GM23338 (cell line): Measurements from ENCODE around the gene SLF2. TPM values are rescaled to one million over a fixed set of nuclear protein-coding genes. Genes with fewer than 3 reads are reported as not detected.

Experiments used
- ATAC-seq: fragments of 200-7000 bp; cut with Tn5 transposase; 3 replicates; pipeline ENCODE4 v1.9.1; 2020
- DNase-seq: peaks from one replicate; pipeline ENCODE4 v3.0.0-alpha.2; 2015; ENCODE audit warnings: low spot score
- H2AFZ ChIP-seq: fragments of 200-600 bp; sonication (generic); 2 replicates; pipeline ENCODE4 v1.8.0; 2016; ENCODE audit warnings: antibody characterized with exemption, mild to moderate bottlenecking, moderate library complexity
- H3F3A ChIP-seq: fragments of 200-600 bp; sonication (generic); replicated peaks from 2 replicates; pipeline ENCODE4 v1.8.0; 2017; ENCODE audit warnings: antibody characterized with exemption, mixed run types, low read depth
- H3K27ac ChIP-seq: fragments of 200-600 bp; sonication (generic); 2 replicates; pipeline ENCODE4 v1.6.1; 2016; ENCODE audit warnings: low read depth
- H3K27me3 ChIP-seq: fragments of 200-600 bp; sonication (generic); 2 replicates; pipeline ENCODE4 v1.8.0; 2016; ENCODE audit warnings: mild to moderate bottlenecking, mixed run types, moderate library complexity; ENCODE audit not compliant: insufficient read depth
- H3K36me3 ChIP-seq: fragments of 200-600 bp; sonication (generic); 2 replicates; pipeline ENCODE4 v1.8.0; 2016; ENCODE audit warnings: mild to moderate bottlenecking; ENCODE audit not compliant: insufficient read depth
- H3K4me1 ChIP-seq: fragments of 200-600 bp; sonication (generic); 2 replicates; pipeline ENCODE4 v1.8.0; 2016; ENCODE audit warnings: mild to moderate bottlenecking, moderate library complexity; ENCODE audit not compliant: insufficient read depth
- H3K4me2 ChIP-seq: fragments of 200-600 bp; sonication (generic); 2 replicates; pipeline ENCODE4 v1.7.1; 2017; ENCODE audit warnings: mixed run types
- H3K4me3 ChIP-seq: fragments of 200-600 bp; sonication (generic); 2 replicates; pipeline ENCODE4 v1.6.1; 2016; ENCODE audit warnings: mixed run types
- H3K79me2 ChIP-seq: fragments of 200-600 bp; sonication (generic); replicated peaks from 2 replicates; pipeline ENCODE4 v1.8.0; 2017; ENCODE audit warnings: mild to moderate bottlenecking; ENCODE audit not compliant: insufficient read depth
- H3K9me2 ChIP-seq: fragments of 200-600 bp; sonication (generic); 2 replicates; pipeline ENCODE4 v1.8.0; 2017; ENCODE audit not compliant: insufficient read depth
- H4K20me1 ChIP-seq: fragments of 200-600 bp; sonication (generic); replicated peaks from 2 replicates; pipeline ENCODE4 v1.8.0; 2017; ENCODE audit warnings: mild to moderate bottlenecking; ENCODE audit not compliant: insufficient read depth
- H3K27ac Mint-ChIP-seq: 2 replicates; pipeline ENCODE4 v1.8.0; 2020; ENCODE audit warnings: inconsistent platforms, mild to moderate bottlenecking, moderate library complexity, mixed read lengths
- H3K27me3 Mint-ChIP-seq: 3 replicates; pipeline ENCODE4 v1.8.0; 2022; ENCODE audit warnings: low read depth, mild to moderate bottlenecking, moderate library complexity, mixed read lengths, inconsistent platforms; ENCODE audit not compliant: insufficient read depth, poor library complexity
- H3K36me3 Mint-ChIP-seq: 3 replicates; pipeline ENCODE4 v1.8.0; 2021; ENCODE audit warnings: low read depth, mild to moderate bottlenecking, inconsistent platforms, moderate library complexity, mixed read lengths
- H3K4me1 Mint-ChIP-seq: 3 replicates; pipeline ENCODE4 v1.8.0; 2020; ENCODE audit warnings: mild to moderate bottlenecking, inconsistent platforms, mixed read lengths
- H3K4me3 Mint-ChIP-seq: 3 replicates; pipeline ENCODE4 v1.8.0; 2021; ENCODE audit warnings: moderate library complexity, mild to moderate bottlenecking, inconsistent platforms, mixed read lengths
- H3K9me3 Mint-ChIP-seq: 3 replicates; pipeline ENCODE4 v1.8.0; 2020; ENCODE audit warnings: moderate library complexity, mild to moderate bottlenecking, inconsistent platforms, mixed read lengths
- CREB1 ChIP-seq: fragments of 250-450 bp; sonication (Bioruptor Pico); IDR thresholded peaks from 2 replicates; pipeline ENCODE4 v1.5.0; 2020; ENCODE audit warnings: low read depth, mild to moderate bottlenecking, moderate library complexity
- CTCF ChIP-seq, 2 experiments: fragments of 200-600 bp in 1 of 2; sonication (generic) in 1 of 2; conservative IDR thresholded peaks; 2 replicates each; pipeline versions ENCODE4 v1.5.1 to v1.6.1; 2016 to 2017; ENCODE audit warnings: antibody characterized with exemption in 2 of 2, low read depth in 2 of 2, mild to moderate bottlenecking in 2 of 2, moderate library complexity in 1 of 2
- EZH2 ChIP-seq: fragments of 200-600 bp; sonication (generic); IDR thresholded peaks from one replicate; pipeline ENCODE4 v1.8.0; 2017; ENCODE audit warnings: antibody characterized with exemption, mild to moderate bottlenecking, low read depth; ENCODE audit not compliant: unreplicated experiment
- JUNB ChIP-seq: IDR thresholded peaks from one replicate; pipeline ENCODE4 v1.6.1; 2016; ENCODE audit warnings: antibody characterized with exemption; ENCODE audit not compliant: unreplicated experiment
- NANOG ChIP-seq: IDR thresholded peaks from 2 replicates; pipeline ENCODE4 v1.6.1; 2016; ENCODE audit warnings: antibody characterized with exemption, borderline replicate concordance
- POLR2AphosphoS5 ChIP-seq: IDR thresholded peaks from 2 replicates; pipeline ENCODE4 v1.6.1; 2016; ENCODE audit warnings: antibody characterized with exemption, low read depth
- ZNF331 ChIP-seq: fragments of 250-450 bp; sonication (Bioruptor Pico); IDR thresholded peaks from 2 replicates; pipeline ENCODE4 v1.5.0; 2020; ENCODE audit warnings: low read depth, mild to moderate bottlenecking, moderate library complexity
- ZNF462 ChIP-seq: fragments of 250-450 bp; sonication (Bioruptor Pico); IDR thresholded peaks from 2 replicates; pipeline ENCODE4 v1.5.0; 2020; ENCODE audit warnings: mild to moderate bottlenecking, moderate library complexity
- polyA plus RNA-seq: library from polyadenylated mRNA; unstranded; fragments of >200 nt; fragmentation: Nextera tagmentation; extraction: Ambion mirVana; gene quantifications from 2 replicates; pipeline ENCODE4 v1.2.1, GENCODE V29; 2016
- total RNA-seq: library from RNA; depleted of rRNA; stranded (reverse); fragments of >200 nt; shearing (Covaris generic); gene quantifications from 2 replicates; pipeline ENCODE4 v1.2.3, GENCODE V29; 2014
- TF ChIP-seq, protein P1 (sequence below): IDR thresholded peaks from one replicate; pipeline ENCODE4 v1.6.1; 2018; ENCODE audit warnings: antibody characterized with exemption; ENCODE audit not compliant: unreplicated experiment

SLF2 gene
- total and polyA plus RNA-seq, 2 experiments from 2014 or later = 13.6 to 22.1 TPM

DNA sequence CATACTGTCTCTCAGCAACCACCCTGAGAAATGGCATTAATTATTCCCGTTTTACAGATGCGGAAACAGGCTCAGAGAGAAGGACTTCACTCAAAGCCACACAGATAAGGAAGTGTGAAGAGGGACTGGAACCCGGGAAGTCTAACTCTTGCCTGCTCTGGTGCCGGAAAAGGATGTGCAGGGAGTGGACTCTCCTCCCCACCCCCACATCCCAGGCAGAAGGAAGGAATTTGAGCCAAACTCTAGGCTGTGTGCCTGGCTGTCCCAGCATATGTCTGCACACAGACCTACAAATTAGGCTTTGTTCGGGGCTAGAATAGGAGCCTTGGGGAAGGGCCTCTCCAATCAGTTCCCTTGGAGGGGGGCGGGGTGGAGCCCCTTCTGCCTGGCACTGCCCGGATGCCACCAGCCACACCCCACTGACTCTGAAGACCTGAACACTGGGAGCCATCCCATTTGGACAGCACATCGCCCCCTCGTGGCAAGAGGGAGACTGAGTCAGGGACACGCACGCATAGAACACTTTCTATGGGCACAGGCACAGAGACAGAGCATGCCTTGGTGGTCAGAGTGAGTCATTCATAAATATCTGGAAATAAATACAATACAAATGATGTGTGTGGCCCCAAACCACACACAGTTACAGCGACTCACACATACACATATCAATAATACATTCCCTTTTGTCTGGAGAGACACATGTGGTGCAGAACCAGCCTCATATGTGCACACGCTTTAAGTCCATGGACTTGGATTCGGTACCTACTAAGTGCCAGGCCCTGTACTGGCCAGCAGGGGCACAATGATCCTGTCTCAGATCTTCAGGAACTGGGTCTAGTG, 100.0 kb downstream of the SLF2 start:
- H3K4me3 ChIP-seq = no peak overlapping the region
- no peak for TF ChIP-seq JUNB
- TF ChIP-seq CTCF (conservative IDR thresholded peaks at IDR 0.05; ENCODE audit: low read depth in 2 of 2) = peak; percentile 91 to 96
- no peak for TF ChIP-seq EZH2
- no peak for TF ChIP-seq ZNF331
- TF ChIP-seq CREB1 (CRISPR knock-in tag) = no peak
- peaks cover 29% of the 10 kb centered on the region for H3K27me3 ChIP-seq
- H3K4me2 ChIP-seq = no peak overlapping the region
- H3K27ac ChIP-seq = no peak overlapping the region
- DNase-seq = peak; percentile 90
- Mint-ChIP-seq H3K27me3 (peaks cover 45% of the 10 kb centered on the region), H3K9me3 (no peaks in the 10 kb centered on the region; the same call in 2 of the 3 replicates), H3K4me3 (no peak overlapping the region), H3K4me1 (peaks cover 26% of the 10 kb centered on the region), H3K27ac (no peak overlapping the region), H3K36me3 (no peaks in the 10 kb centered on the region)
- H3K79me2 ChIP-seq = no peaks in the 10 kb centered on the region
- 0 out of 2 replicates have a peak, but pooled peaks cover 4% of the 10 kb centered on the region for H3F3A ChIP-seq
- H2AFZ ChIP-seq = no peak overlapping the region
- H4K20me1 ChIP-seq = no peaks in the 10 kb centered on the region
- H3K4me1 ChIP-seq = peaks cover 14% of the 10 kb centered on the region; the same call in 1 of the 2 replicates
- no peaks in the 10 kb centered on the region for H3K9me2 ChIP-seq
- H3K36me3 ChIP-seq = no peaks in the 10 kb centered on the region
- peak; percentile 65 for ATAC-seq

DNA sequence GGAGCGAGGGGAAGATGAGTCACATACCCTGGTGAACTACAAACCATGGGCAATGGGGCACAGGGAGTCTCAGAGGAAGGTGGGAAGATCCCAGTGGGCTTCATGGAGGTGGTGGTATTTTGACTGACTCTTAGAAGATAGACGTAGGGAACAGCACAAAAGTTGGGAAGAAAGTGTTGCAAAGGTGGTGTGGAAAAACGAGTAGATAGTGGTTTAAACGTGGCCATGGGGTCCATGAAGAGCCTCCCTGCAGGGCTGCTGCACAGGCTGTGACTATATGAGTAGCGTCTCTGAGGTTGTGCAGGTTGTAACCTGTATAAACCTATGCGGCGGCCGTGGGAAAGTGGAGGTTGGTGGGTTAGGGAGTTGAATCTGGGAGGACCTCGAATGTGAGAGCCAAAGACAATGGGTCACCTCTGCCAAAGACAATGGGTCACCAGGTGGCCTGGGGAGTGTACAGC, 100.6 kb downstream of the SLF2 start:
- no peak overlapping the region for H2AFZ ChIP-seq
- H3K4me2 ChIP-seq = no peak overlapping the region
- Mint-ChIP-seq H3K9me3 (no peaks in the 10 kb centered on the region; the same call in 2 of the 3 replicates), H3K4me3 (no peak overlapping the region), H3K36me3 (no peaks in the 10 kb centered on the region), H3K27me3 (peaks cover 51% of the 10 kb centered on the region), H3K27ac (no peak overlapping the region), H3K4me1 (peaks cover 24% of the 10 kb centered on the region)
- DNase-seq = no peak
- no peaks in the 10 kb centered on the region for H3K36me3 ChIP-seq
- no peaks in the 10 kb centered on the region for H3K9me2 ChIP-seq
- no peak overlapping the region for H3K4me3 ChIP-seq
- no peaks in the 10 kb centered on the region for H4K20me1 ChIP-seq
- peaks cover 19% of the 10 kb centered on the region; the same call in 1 of the 2 replicates for H3K4me1 ChIP-seq
- no peaks in the 10 kb centered on the region for H3K79me2 ChIP-seq
- no peak for ATAC-seq
- H3F3A ChIP-seq = 0 out of 2 replicates have a peak, but pooled peaks cover 4% of the 10 kb centered on the region
- peaks cover 36% of the 10 kb centered on the region for H3K27me3 ChIP-seq
- no peak overlapping the region for H3K27ac ChIP-seq
- TF ChIP-seq ZNF462 (CRISPR knock-in tag) = no peak
- no peak for TF ChIP-seq NANOG
- no peak for TF ChIP-seq POLR2AphosphoS5
- no peak for TF ChIP-seq EZH2
- no peak for TF ChIP-seq ZNF331
- TF ChIP-seq, protein P1, sequence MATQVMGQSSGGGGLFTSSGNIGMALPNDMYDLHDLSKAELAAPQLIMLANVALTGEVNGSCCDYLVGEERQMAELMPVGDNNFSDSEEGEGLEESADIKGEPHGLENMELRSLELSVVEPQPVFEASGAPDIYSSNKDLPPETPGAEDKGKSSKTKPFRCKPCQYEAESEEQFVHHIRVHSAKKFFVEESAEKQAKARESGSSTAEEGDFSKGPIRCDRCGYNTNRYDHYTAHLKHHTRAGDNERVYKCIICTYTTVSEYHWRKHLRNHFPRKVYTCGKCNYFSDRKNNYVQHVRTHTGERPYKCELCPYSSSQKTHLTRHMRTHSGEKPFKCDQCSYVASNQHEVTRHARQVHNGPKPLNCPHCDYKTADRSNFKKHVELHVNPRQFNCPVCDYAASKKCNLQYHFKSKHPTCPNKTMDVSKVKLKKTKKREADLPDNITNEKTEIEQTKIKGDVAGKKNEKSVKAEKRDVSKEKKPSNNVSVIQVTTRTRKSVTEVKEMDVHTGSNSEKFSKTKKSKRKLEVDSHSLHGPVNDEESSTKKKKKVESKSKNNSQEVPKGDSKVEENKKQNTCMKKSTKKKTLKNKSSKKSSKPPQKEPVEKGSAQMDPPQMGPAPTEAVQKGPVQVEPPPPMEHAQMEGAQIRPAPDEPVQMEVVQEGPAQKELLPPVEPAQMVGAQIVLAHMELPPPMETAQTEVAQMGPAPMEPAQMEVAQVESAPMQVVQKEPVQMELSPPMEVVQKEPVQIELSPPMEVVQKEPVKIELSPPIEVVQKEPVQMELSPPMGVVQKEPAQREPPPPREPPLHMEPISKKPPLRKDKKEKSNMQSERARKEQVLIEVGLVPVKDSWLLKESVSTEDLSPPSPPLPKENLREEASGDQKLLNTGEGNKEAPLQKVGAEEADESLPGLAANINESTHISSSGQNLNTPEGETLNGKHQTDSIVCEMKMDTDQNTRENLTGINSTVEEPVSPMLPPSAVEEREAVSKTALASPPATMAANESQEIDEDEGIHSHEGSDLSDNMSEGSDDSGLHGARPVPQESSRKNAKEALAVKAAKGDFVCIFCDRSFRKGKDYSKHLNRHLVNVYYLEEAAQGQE = no peak
